HAP-1 (cell line): ENCODE results near the gene LLGL2.
"Not testable (repeated sequence)": the region's sequence is repeated elsewhere in the genome, so short reads cannot be mapped to it uniquely, and the experiment has no call there.

Experiments used
- DNase-seq, 2 experiments: peaks; one replicate each; pipeline ENCODE4 v3.0.0-alpha.2; 2016 to 2020; ENCODE audit warnings: low spot score in 2 of 2
- H3K27me3 ChIP-seq: fragments of 250-450 bp; sonication (Bioruptor Pico); 2 replicates; pipeline ENCODE4 v1.5.1; 2020; ENCODE audit warnings: low read depth, mild to moderate bottlenecking, moderate library complexity
- H3K36me3 ChIP-seq: fragments of 250-450 bp; sonication (Bioruptor Pico); replicated peaks from 2 replicates; pipeline ENCODE4 v1.5.1; 2020; ENCODE audit warnings: mild to moderate bottlenecking
- H3K4me1 ChIP-seq: fragments of 250-450 bp; sonication (Bioruptor Pico); 2 replicates; pipeline ENCODE4 v1.5.1; 2020; ENCODE audit warnings: mild to moderate bottlenecking
- H3K4me3 ChIP-seq: fragments of 250-450 bp; sonication (Bioruptor Pico); 2 replicates; pipeline ENCODE4 v1.5.1; 2020; ENCODE audit warnings: mild to moderate bottlenecking, moderate library complexity
- H3K9me3 ChIP-seq: fragments of 250-450 bp; sonication (Bioruptor Pico); 2 replicates; pipeline ENCODE4 v1.5.1; 2020; ENCODE audit warnings: mild to moderate bottlenecking, moderate library complexity
- in situ Hi-C: fragments of 300-500 bp; cut with MboI; formaldehyde crosslinking; loops from 3 replicates; pipeline ENCODE4 v1.14.3; 2020; ENCODE audit warnings: low sequenced_read_pairs, inconsistent platforms, mixed read lengths

The LLGL2 gene

GRCh38 chr17:75516619-75517296 is 8.7 kb upstream of the LLGL2 start:
- no peaks in the 10 kb centered on the region for H3K27me3 ChIP-seq
- DNase-seq, result peak in 1 of 2 experiments; percentile 37
- no peaks in the 10 kb centered on the region for H3K9me3 ChIP-seq
- H3K36me3 ChIP-seq, result peaks cover 25% of the 10 kb centered on the region
- in situ Hi-C loops, result no loop called here
- peak overlapping the region; percentile 70 for H3K4me3 ChIP-seq
- H3K4me1 ChIP-seq, result peaks cover 18% of the 10 kb centered on the region

GRCh38 chr17:75517297-75517865 is 8.1 kb upstream of the LLGL2 start:
- Histone ChIP-seq H3K27me3 (no peaks in the 10 kb centered on the region), H3K36me3 (peaks cover 28% of the 10 kb centered on the region), H3K4me1 (peaks cover 18% of the 10 kb centered on the region), H3K9me3 (no peaks in the 10 kb centered on the region), H3K4me3 (peak overlapping the region; percentile 70)
- in situ Hi-C loops, result no loop called here
- DNase-seq, result peak in 1 of 2 experiments; percentile 51

GRCh38 chr17:75518201-75518600 is 7.3 kb upstream of the LLGL2 start:
- H3K36me3 ChIP-seq, result peaks cover 27% of the 10 kb centered on the region
- H3K27me3 ChIP-seq, result no peaks in the 10 kb centered on the region
- H3K9me3 ChIP-seq, result no peaks in the 10 kb centered on the region
- H3K4me3 ChIP-seq, result no peak overlapping the region
- in situ Hi-C loops, result no loop called here
- H3K4me1 ChIP-seq, result peaks cover 16% of the 10 kb centered on the region
- no peak for DNase-seq

GRCh38 chr17:75518983-75519537 is 6.4 kb upstream of the LLGL2 start:
- no peak for DNase-seq
- H3K9me3 ChIP-seq, result no peaks in the 10 kb centered on the region
- H3K27me3 ChIP-seq, result no peaks in the 10 kb centered on the region
- in situ Hi-C loops, result no loop called here
- no peak overlapping the region for H3K4me3 ChIP-seq
- H3K36me3 ChIP-seq, result peaks cover 28% of the 10 kb centered on the region
- H3K4me1 ChIP-seq, result peaks cover 8% of the 10 kb centered on the region

GRCh38 chr17:75520413-75520812 is 5.1 kb upstream of the LLGL2 start:
- H3K9me3 ChIP-seq, H3K27me3 ChIP-seq, in situ Hi-C loops, H3K4me3 ChIP-seq, DNase-seq: not testable (repeated sequence)
- H3K36me3 ChIP-seq, result peaks cover 33% of the 10 kb centered on the region
- peaks cover 13% of the 10 kb centered on the region for H3K4me1 ChIP-seq

GRCh38 chr17:75521290-75521689 is 4.2 kb upstream of the LLGL2 start:
- no peaks in the 10 kb centered on the region for H3K9me3 ChIP-seq
- DNase-seq, result no peak
- no peaks in the 10 kb centered on the region for H3K27me3 ChIP-seq
- in situ Hi-C loops, result no loop called here
- H3K4me3 ChIP-seq, result no peak overlapping the region
- peaks cover 10% of the 10 kb centered on the region for H3K4me1 ChIP-seq
- H3K36me3 ChIP-seq, result peaks cover 33% of the 10 kb centered on the region

GRCh38 chr17:75521951-75522727 is 3.4 kb upstream of the LLGL2 start:
- peaks cover 33% of the 10 kb centered on the region for H3K36me3 ChIP-seq
- no peak for DNase-seq
- no peaks in the 10 kb centered on the region for H3K27me3 ChIP-seq
- no peaks in the 10 kb centered on the region for H3K9me3 ChIP-seq
- peaks cover 10% of the 10 kb centered on the region for H3K4me1 ChIP-seq
- no peak overlapping the region for H3K4me3 ChIP-seq
- in situ Hi-C loops, result no loop called here

- Histone ChIP-seq H3K27me3 (no peaks in the 10 kb centered on the region), H3K4me3 (no peak overlapping the region), H3K36me3 (peaks cover 33% of the 10 kb centered on the region), H3K9me3 (no peaks in the 10 kb centered on the region), H3K4me1 (0 out of 2 replicates have a peak, but pooled peaks cover 5% of the 10 kb centered on the region)
- in situ Hi-C loops, result no loop called here
- no peak for DNase-seq
Observed at GRCh38 chr17:75523647-75524046, 1.9 kb upstream of the LLGL2 start.

GRCh38 chr17:75524269-75524969 is 1.1 kb upstream of the LLGL2 start:
- peaks cover 28% of the 10 kb centered on the region for H3K36me3 ChIP-seq
- no peaks in the 10 kb centered on the region for H3K9me3 ChIP-seq
- H3K4me1 ChIP-seq, result 0 out of 2 replicates have a peak, but pooled peaks cover 5% of the 10 kb centered on the region
- in situ Hi-C loops, result no loop called here
- peak overlapping the region; percentile 64 for H3K4me3 ChIP-seq
- H3K27me3 ChIP-seq, result no peaks in the 10 kb centered on the region
- no peak for DNase-seq

GRCh38 chr17:75525806-75526554 is 483 bp downstream of the LLGL2 start:
- 0 out of 2 replicates have a peak, but pooled peaks cover 5% of the 10 kb centered on the region for H3K4me1 ChIP-seq
- DNase-seq, result peak in 1 of 2 experiments; percentile 67
- no peaks in the 10 kb centered on the region for H3K27me3 ChIP-seq
- H3K4me3 ChIP-seq, result peak overlapping the region; percentile 53
- H3K36me3 ChIP-seq, result peaks cover 21% of the 10 kb centered on the region
- in situ Hi-C loops, result no loop called here
- no peaks in the 10 kb centered on the region for H3K9me3 ChIP-seq

GRCh38 chr17:75526555-75527270 is 1.2 kb downstream of the LLGL2 start:
- Histone ChIP-seq H3K36me3 (peaks cover 17% of the 10 kb centered on the region), H3K27me3 (no peaks in the 10 kb centered on the region), H3K4me3 (peak overlapping the region; percentile 53), H3K9me3 (no peaks in the 10 kb centered on the region), H3K4me1 (0 out of 2 replicates have a peak, but pooled peaks cover 5% of the 10 kb centered on the region)
- no peak for DNase-seq
- in situ Hi-C loops, result no loop called here

GRCh38 chr17:75530837-75531720 is 5.6 kb downstream of the LLGL2 start:
- in situ Hi-C loops, result no loop called here
- Histone ChIP-seq H3K4me1 (no peaks in the 10 kb centered on the region), H3K9me3 (no peaks in the 10 kb centered on the region), H3K27me3 (no peaks in the 10 kb centered on the region), H3K36me3 (peaks cover 6% of the 10 kb centered on the region), H3K4me3 (no peak overlapping the region)
- no peak for DNase-seq
